ENCODE results near the gene ALDH9A1.

DNA sequence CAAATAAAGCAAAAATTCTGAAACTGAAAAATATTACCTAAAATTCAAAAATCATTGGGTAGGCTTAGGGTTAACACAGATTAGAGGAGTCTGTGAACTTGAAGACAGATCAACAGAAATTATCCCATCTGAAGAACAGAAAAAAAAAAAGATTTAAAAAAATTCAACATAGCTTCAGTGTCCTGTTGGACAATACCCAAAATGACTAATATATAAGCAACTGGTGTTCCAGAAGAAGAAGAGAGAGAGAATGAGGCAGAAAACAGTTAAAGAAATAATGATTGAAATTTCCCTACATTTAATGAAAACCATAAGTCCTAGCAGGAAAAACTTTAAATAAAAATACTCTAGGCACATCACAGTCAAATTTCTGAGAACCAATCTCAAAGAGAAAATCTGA, 38.8 kb upstream of the ALDH9A1 start:
- TF ChIP-seq CTCF (IDR thresholded peaks at IDR 0.05) (no peak), POLR2AphosphoS5 (IDR thresholded peaks at IDR 0.05) (no peak), EP300 (IDR thresholded peaks at IDR 0.05) (no peak), POLR2A (IDR thresholded peaks at IDR 0.05) (no peak)

Measured in gastroesophageal sphincter (tissue), 3 donors.